ENCODE data around the gene NAA15. TPM values are rescaled to one million over a fixed set of nuclear protein-coding genes. Genes with fewer than 3 reads are reported as not detected.
"Not testable (repeated sequence)": the region's sequence is repeated elsewhere in the genome, so short reads cannot be mapped to it uniquely, and the experiment has no call there.

NAA15 gene
- total RNA-seq, 1 donor from 2014 or later, result 52.8 TPM

- Mint-ChIP-seq H3K9me3 (ENCODE audit: low read depth) (no peaks in the 10 kb centered on the region), H3K4me3 (ENCODE audit: low read depth) (no peak overlapping the region), H3K27me3 (no peaks in the 10 kb centered on the region), H3K4me1 (ENCODE audit: low read depth) (peaks cover 6% of the 10 kb centered on the region), H3K27ac (peak overlapping the region; percentile 47), H3K36me3 (ENCODE audit: insufficient read depth) (peaks cover 24% of the 10 kb centered on the region)
- TF ChIP-seq CTCF (IDR thresholded peaks at IDR 0.05; ENCODE audit: unreplicated experiment), result no peak
- no peak for DNase-seq (ENCODE audit: low spot score, unreplicated experiment)
Observed at GRCh38 chr4:139403462-139403861, 102.2 kb downstream of the NAA15 start.

GRCh38 chr4:139410312-139410711 lies 109.0 kb downstream of the NAA15 start:
- Mint-ChIP-seq H3K27me3 (no peaks in the 10 kb centered on the region), H3K9me3 (ENCODE audit: low read depth) (peaks cover 14% of the 10 kb centered on the region), H3K4me3 (ENCODE audit: low read depth) (no peak overlapping the region), H3K4me1 (ENCODE audit: low read depth) (no peaks in the 10 kb centered on the region), H3K36me3 (ENCODE audit: insufficient read depth) (peaks cover 39% of the 10 kb centered on the region), H3K27ac (peak overlapping the region; percentile 45)
- TF ChIP-seq CTCF (IDR thresholded peaks at IDR 0.05; ENCODE audit: unreplicated experiment), result no peak
- no peak for DNase-seq (ENCODE audit: low spot score, unreplicated experiment)

- not testable (repeated sequence) for DNase-seq (ENCODE audit: low spot score, unreplicated experiment); H3K27ac Mint-ChIP-seq; H3K4me3 Mint-ChIP-seq (ENCODE audit: low read depth); H3K4me1 Mint-ChIP-seq (ENCODE audit: low read depth); H3K27me3 Mint-ChIP-seq
- Mint-ChIP-seq H3K9me3 (ENCODE audit: low read depth) (peaks cover 18% of the 10 kb centered on the region), H3K36me3 (ENCODE audit: insufficient read depth) (peaks cover 41% of the 10 kb centered on the region)
Observed at GRCh38 chr4:139414671-139415210, 113.4 kb downstream of the NAA15 start.

- Mint-ChIP-seq H3K4me3 (ENCODE audit: low read depth) (no peak overlapping the region), H3K9me3 (ENCODE audit: low read depth) (peaks cover 25% of the 10 kb centered on the region), H3K36me3 (ENCODE audit: insufficient read depth) (peaks cover 51% of the 10 kb centered on the region), H3K27me3 (no peaks in the 10 kb centered on the region), H3K4me1 (ENCODE audit: low read depth) (peaks cover 5% of the 10 kb centered on the region), H3K27ac (no peak overlapping the region)
- peak; percentile 74 for TF ChIP-seq CTCF (IDR thresholded peaks at IDR 0.05; ENCODE audit: unreplicated experiment)
- DNase-seq (ENCODE audit: low spot score, unreplicated experiment), result no peak
Observed at GRCh38 chr4:139416073-139416673, 114.9 kb downstream of the NAA15 start.

GRCh38 chr4:139419388-139419914 lies 118.1 kb downstream of the NAA15 start:
- H3K36me3 Mint-ChIP-seq (ENCODE audit: insufficient read depth), result peaks cover 49% of the 10 kb centered on the region
- H3K4me1 Mint-ChIP-seq (ENCODE audit: low read depth), result peaks cover 5% of the 10 kb centered on the region
- peaks cover 29% of the 10 kb centered on the region for H3K9me3 Mint-ChIP-seq (ENCODE audit: low read depth)
- no peak overlapping the region for H3K27ac Mint-ChIP-seq
- DNase-seq (ENCODE audit: low spot score, unreplicated experiment), result no peak
- H3K27me3 Mint-ChIP-seq, result no peaks in the 10 kb centered on the region
- no peak overlapping the region for H3K4me3 Mint-ChIP-seq (ENCODE audit: low read depth)
- no peak for TF ChIP-seq CTCF (IDR thresholded peaks at IDR 0.05; ENCODE audit: unreplicated experiment)

GRCh38 chr4:139420652-139421051 lies 119.3 kb downstream of the NAA15 start:
- Mint-ChIP-seq H3K4me1 (ENCODE audit: low read depth) (peaks cover 5% of the 10 kb centered on the region), H3K4me3 (ENCODE audit: low read depth) (no peak overlapping the region), H3K9me3 (ENCODE audit: low read depth) (peaks cover 20% of the 10 kb centered on the region), H3K27me3 (no peaks in the 10 kb centered on the region), H3K27ac (no peak overlapping the region), H3K36me3 (ENCODE audit: insufficient read depth) (peaks cover 44% of the 10 kb centered on the region)
- no peak for DNase-seq (ENCODE audit: low spot score, unreplicated experiment)
- TF ChIP-seq CTCF (IDR thresholded peaks at IDR 0.05; ENCODE audit: unreplicated experiment), result no peak

All from progenitor cell of endocrine pancreas (in vitro differentiated cells).